Measurements from ENCODE around the gene HYAL4.
"Not testable (repeated sequence)": the region's sequence is repeated elsewhere in the genome, so short reads cannot be mapped to it uniquely, and the experiment has no call there.

The HYAL4 gene

DNA sequence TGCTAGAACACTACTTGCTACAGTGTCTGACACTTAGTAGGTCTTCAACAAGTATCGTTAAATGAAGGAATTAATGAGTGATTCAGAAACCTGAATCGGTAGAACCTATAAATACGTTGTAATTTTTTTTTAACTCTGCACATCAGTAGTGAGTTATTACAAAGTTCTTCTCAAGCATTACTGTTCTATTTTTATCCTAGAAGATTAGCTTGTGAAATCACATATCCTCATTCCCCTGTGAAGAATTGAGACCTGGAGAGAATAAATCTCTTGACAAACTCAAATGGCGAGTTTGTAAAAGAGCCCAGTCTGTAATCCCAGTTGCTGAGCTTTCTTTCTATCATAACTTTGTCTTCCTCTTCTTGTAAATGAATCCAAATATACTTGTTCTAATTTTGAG lies 34.7 kb downstream of the HYAL4 start:
- intact Hi-C loops (cut with DNase I), result no loop called here
- no peak for DNase-seq

DNA sequence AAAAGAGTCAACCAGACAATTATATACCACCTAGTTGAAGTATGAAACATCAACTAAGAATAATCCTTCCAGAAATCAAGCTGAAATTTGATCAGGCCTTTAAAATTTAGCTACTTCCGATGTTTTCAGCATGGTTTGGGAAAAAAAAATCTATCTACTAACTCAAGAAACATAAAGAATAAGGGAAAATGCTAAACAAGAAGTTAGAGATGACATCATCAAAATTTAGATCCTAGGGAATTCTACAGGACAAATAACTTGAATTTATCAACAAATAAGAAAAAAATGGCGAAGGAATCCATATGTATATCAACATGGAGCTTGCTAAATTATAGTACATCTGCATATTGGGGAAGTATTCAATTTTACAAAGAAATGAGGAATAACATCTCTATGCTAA lies 36.3 kb downstream of the HYAL4 start:
- intact Hi-C loops (cut with DNase I), result no loop called here
- DNase-seq, result no peak

DNA sequence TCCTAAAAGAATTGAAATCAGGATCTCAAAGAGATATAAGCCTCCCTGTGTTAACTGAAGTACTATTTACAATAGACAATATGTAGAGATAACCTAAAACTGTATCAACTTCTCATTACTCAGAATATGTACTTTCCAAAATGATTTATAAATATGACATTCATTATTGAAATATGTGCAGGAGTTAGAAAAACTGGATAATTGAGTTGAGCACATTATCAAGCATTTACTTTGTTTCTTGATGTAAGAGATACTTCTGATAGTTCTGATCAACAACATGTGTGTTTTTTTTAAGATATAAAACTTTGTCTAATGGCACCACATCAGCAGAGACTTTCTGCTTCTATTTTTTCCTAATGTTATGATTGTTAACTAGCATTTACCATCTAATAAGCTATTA lies 38.2 kb downstream of the HYAL4 start:
- DNase-seq, result no peak
- intact Hi-C loops (cut with DNase I), result no loop called here

GRCh38 chr7:123888192-123888591 lies 43.2 kb downstream of the HYAL4 start:
- no peak for DNase-seq
- intact Hi-C loops (cut with DNase I), result no loop called here

DNA sequence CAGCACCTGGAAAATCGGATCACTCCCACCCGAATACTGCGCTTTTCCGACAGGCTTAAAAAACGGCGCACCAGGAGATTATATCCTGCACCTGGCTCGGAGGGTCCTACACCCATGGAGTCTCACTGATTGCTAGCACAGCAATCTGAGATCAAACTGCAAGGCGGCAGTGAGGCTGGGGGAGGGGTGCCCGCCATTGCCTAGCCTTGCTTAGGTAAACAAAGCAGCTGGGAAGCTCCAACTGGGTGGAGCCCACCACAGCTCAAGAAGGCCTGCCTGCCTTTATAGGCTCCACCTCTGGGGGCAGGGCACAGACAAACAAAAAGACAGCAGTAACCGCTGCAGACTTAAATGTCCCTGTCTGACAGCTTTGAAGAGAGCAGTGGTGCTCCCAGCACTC lies 49.8 kb downstream of the HYAL4 start:
- DNase-seq; intact Hi-C loops (cut with DNase I): not testable (repeated sequence)

GRCh38 chr7:123901101-123901500 lies 56.1 kb downstream of the HYAL4 start:
- intact Hi-C loops (cut with DNase I), result no loop called here

GRCh38 chr7:123905714-123906113 lies 60.7 kb downstream of the HYAL4 start:
- intact Hi-C loops (cut with DNase I), result no loop called here
- no peak for DNase-seq

More at GRCh38 chr7:123901101-123901500, 56.1 kb downstream of the HYAL4 start:
- no peak for DNase-seq

DNA sequence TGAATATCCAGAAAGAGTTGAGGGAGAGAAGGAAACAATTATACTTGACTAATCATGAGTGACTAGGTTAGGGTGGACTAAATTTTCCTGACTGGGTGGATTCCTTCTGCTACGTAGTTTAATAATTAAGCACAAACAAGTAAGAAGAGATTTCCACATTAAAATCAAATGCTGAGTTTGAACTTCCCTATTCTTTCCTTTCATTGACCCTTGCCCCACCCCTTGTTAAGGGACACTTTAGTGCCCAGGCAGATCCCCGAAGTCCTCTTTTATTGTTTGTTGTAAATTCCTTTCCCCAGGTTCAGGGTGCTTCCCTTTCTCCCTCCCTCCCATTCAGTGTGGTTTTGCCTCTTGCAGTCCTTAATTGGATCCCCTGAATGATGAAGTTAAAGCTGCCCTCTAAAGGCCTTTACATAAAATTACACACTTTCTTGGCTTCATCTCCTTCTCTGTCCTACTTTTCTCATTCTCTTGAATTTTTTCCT lies 71.3 kb downstream of the HYAL4 start:
- DNase-seq, result no peak
- intact Hi-C loops (cut with DNase I), result no loop called here

GRCh38 chr7:123917878-123918277 lies 72.9 kb downstream of the HYAL4 start:
- intact Hi-C loops (cut with DNase I), result no loop called here
- no peak for DNase-seq

GRCh38 chr7:123918309-123918708 lies 73.3 kb downstream of the HYAL4 start:
- intact Hi-C loops (cut with DNase I), result no loop called here
- DNase-seq, result no peak

DNA sequence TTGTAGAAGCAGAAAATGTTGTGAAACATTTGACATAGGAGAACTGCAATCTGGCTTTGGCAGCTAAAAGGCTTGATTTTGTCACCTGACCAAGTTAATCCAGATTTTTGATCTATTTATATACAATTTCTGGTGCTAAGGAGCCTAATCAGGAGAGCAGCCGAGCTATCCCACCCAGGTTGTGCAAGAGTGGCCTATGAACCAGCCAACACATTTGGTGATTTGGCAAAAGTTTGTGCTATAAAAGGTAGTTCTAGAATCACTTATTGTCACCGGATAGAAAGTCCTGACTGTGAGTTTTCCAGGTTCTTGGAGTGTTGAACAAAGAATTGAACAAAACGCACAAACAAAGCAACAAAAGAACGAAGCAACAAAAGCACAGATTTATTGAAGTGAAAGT lies 78.6 kb downstream of the HYAL4 start:
- no peak for DNase-seq

GRCh38 chr7:123924941-123925340 lies 80.0 kb downstream of the HYAL4 start, which contains the start of gene SPAM1:
Gene SPAM1 (plus strand): TSS chr7:123925241. CDS start chr7:123953571, 28,330 bp downstream.
- intact Hi-C loops (cut with DNase I), result no loop called here
- no peak for DNase-seq

More for the DNA sequence above, 78.6 kb downstream of the HYAL4 start:
- intact Hi-C loops (cut with DNase I), result no loop called here
